Umbilical cord (tissue), 2 donors: Measurements from ENCODE around the gene RNF43. TPM values are rescaled to one million over a fixed set of nuclear protein-coding genes. Genes with fewer than 3 reads are reported as not detected.
A peak's percentile ranks its signal among the peaks of the same experiment; 100 is the strongest.
"Not testable (repeated sequence)": the region's sequence is repeated elsewhere in the genome, so short reads cannot be mapped to it uniquely, and the experiment has no call there.

Source experiments
- DNase-seq: peaks from one replicate; pipeline ENCODE4 v3.0.0-alpha.2; 2015; ENCODE audit warnings: low spot score
- total RNA-seq: library from RNA; depleted of rRNA; stranded (reverse); fragments of >200 nt; gene quantifications from one replicate; pipeline ENCODE4 v1.2.3, GENCODE V29; 2014; ENCODE audit warnings: low replicate concordance; ENCODE audit not compliant: insufficient read depth

RNF43 gene
- total RNA-seq, 1 donor from 2014 or later = 3.6 TPM

GRCh38 chr17:58409432-58409831, 7.9 kb downstream of the RNF43 start:
- no peak for DNase-seq

- DNase-seq = peak; percentile 15
Measured at GRCh38 chr17:58403311-58403710, 14.0 kb downstream of the RNF43 start.

GRCh38 chr17:58402679-58403078, 14.7 kb downstream of the RNF43 start:
- no peak for DNase-seq

GRCh38 chr17:58402047-58402446, 15.3 kb downstream of the RNF43 start:
- no peak for DNase-seq

- DNase-seq = no peak
Measured at GRCh38 chr17:58401287-58401686, 16.0 kb downstream of the RNF43 start.

GRCh38 chr17:58400826-58401225, 16.5 kb downstream of the RNF43 start:
- no peak for DNase-seq

GRCh38 chr17:58399974-58400373, 17.4 kb downstream of the RNF43 start:
- DNase-seq = no peak

GRCh38 chr17:58398574-58399266, 18.6 kb downstream of the RNF43 start:
- DNase-seq = no peak

- not testable (repeated sequence) for DNase-seq
Measured at GRCh38 chr17:58397421-58397820, 19.9 kb downstream of the RNF43 start.

GRCh38 chr17:58396173-58396572, 21.2 kb downstream of the RNF43 start:
- no peak for DNase-seq

- no peak for DNase-seq
Measured at GRCh38 chr17:58394534-58395223, 22.7 kb downstream of the RNF43 start.

- peak; percentile 76 for DNase-seq
Measured at GRCh38 chr17:58391302-58391984, 25.9 kb downstream of the RNF43 start.

GRCh38 chr17:58390884-58391283, 26.4 kb downstream of the RNF43 start:
- no peak for DNase-seq

- peak; percentile 32 for DNase-seq
Measured at GRCh38 chr17:58388302-58389190, 28.8 kb downstream of the RNF43 start.

GRCh38 chr17:58387834-58388233, 29.5 kb downstream of the RNF43 start:
- DNase-seq = no peak

- no peak for DNase-seq
Measured at GRCh38 chr17:58386708-58387107, 30.6 kb downstream of the RNF43 start.

- DNase-seq = no peak
Measured at GRCh38 chr17:58385359-58385899, 31.9 kb downstream of the RNF43 start.

- DNase-seq = no peak
Measured at GRCh38 chr17:58384897-58385296, 32.4 kb downstream of the RNF43 start.

- DNase-seq = no peak
Measured at GRCh38 chr17:58383892-58384462, 33.4 kb downstream of the RNF43 start.

GRCh38 chr17:58382872-58383242, 34.5 kb downstream of the RNF43 start:
- no peak for DNase-seq
